ENCODE data around the gene RIMKLB. TPM values are rescaled to one million over a fixed set of nuclear protein-coding genes. Genes with fewer than 3 reads are reported as not detected.
"Not testable (repeated sequence)": the region's sequence is repeated elsewhere in the genome, so short reads cannot be mapped to it uniquely, and the experiment has no call there.

Gene RIMKLB
- total and polyA plus RNA-seq, 4 experiments from 2014 or later = 2.9 to 27.3 (median 13.9) TPM

- Mint-ChIP-seq H3K4me1 (peaks cover 0 to 6% (median 2%) of the 10 kb centered on the region in 4 donors), H3K27ac (no peak overlapping the region), H3K9me3 (no peaks in the 10 kb centered on the region), H3K4me3 (no peak overlapping the region), H3K36me3 (peaks cover 11 to 13% of the 10 kb centered on the region in 2 donors), H3K27me3 (no peaks in the 10 kb centered on the region)
- Histone ChIP-seq H3K36me3 (ENCODE audit: insufficient read depth, low read length) (peaks cover 7% of the 10 kb centered on the region), H3K4me1 (ENCODE audit: insufficient read depth, low read length) (no peaks in the 10 kb centered on the region), H3K27me3 (ENCODE audit: insufficient read depth, low read length) (no peaks in the 10 kb centered on the region), H3K9me3 (ENCODE audit: control insufficient read depth in 1 of 2, low read length in 2 of 2) (no peaks in the 10 kb centered on the region), H3K4me3 (ENCODE audit: low read length in 2 of 2) (no peak overlapping the region), H3K27ac (ENCODE audit: low read depth, low read length) (no peak overlapping the region)
- POLR2A ChIA-PET (ENCODE audit: partially characterized antibody) = no interaction called here
- CTCF ChIA-PET (ENCODE audit: partially characterized antibody) = no interaction called here
- intact Hi-C loops (cut with micrococcal nuclease) = no loop called here
- no peak for DNase-seq
These were observed 14.8 kb downstream of the RIMKLB start for GRCh38 chr12:8712572-8712971.

- no peak overlapping the region for H3K27ac ChIP-seq (ENCODE audit: low read depth, low read length)
- POLR2A ChIA-PET (ENCODE audit: partially characterized antibody) = no interaction called here
- no peaks in the 10 kb centered on the region for H3K27me3 ChIP-seq (ENCODE audit: insufficient read depth, low read length)
- CTCF ChIA-PET (ENCODE audit: partially characterized antibody) = interaction anchor here (0.6 to 1.8 kb wide), 2 partner anchors 168 to 1139 kb away, joined by 4 to 5 read pairs; no protein-coding TSS in a partner anchor
- no peak overlapping the region for H3K4me3 Mint-ChIP-seq
- intact Hi-C loops (cut with micrococcal nuclease) = no loop called here
- DNase-seq = no peak
- H3K4me1 ChIP-seq (ENCODE audit: insufficient read depth, low read length) = no peaks in the 10 kb centered on the region
- H3K27me3 Mint-ChIP-seq = no peaks in the 10 kb centered on the region
- H3K27ac Mint-ChIP-seq = no peak overlapping the region
- H3K9me3 Mint-ChIP-seq = no peaks in the 10 kb centered on the region
- H3K9me3 ChIP-seq (ENCODE audit: control insufficient read depth in 1 of 2, low read length in 2 of 2) = no peaks in the 10 kb centered on the region
- peaks cover 18 to 49% of the 10 kb centered on the region in 2 donors for H3K36me3 Mint-ChIP-seq
- no peaks in the 10 kb centered on the region for H3K36me3 ChIP-seq (ENCODE audit: insufficient read depth, low read length)
- no peak overlapping the region for H3K4me3 ChIP-seq (ENCODE audit: low read length in 2 of 2)
- H3K4me1 Mint-ChIP-seq = peaks cover 0 to 9% (median 6%) of the 10 kb centered on the region in 4 donors
These were observed 24.6 kb downstream of the RIMKLB start for GRCh38 chr12:8722286-8722800.

- H3K4me1 Mint-ChIP-seq = peaks cover 0 to 7% (median under 1%) of the 10 kb centered on the region in 4 donors
- Histone ChIP-seq H3K9me3 (ENCODE audit: control insufficient read depth in 1 of 2, low read length in 2 of 2) (no peaks in the 10 kb centered on the region), H3K4me1 (ENCODE audit: insufficient read depth, low read length) (no peaks in the 10 kb centered on the region), H3K36me3 (ENCODE audit: insufficient read depth, low read length) (no peaks in the 10 kb centered on the region), H3K27me3 (ENCODE audit: insufficient read depth, low read length) (no peaks in the 10 kb centered on the region), H3K27ac (ENCODE audit: low read depth, low read length) (no peak overlapping the region), H3K4me3 (ENCODE audit: low read length in 2 of 2) (no peak overlapping the region)
- H3K27me3 Mint-ChIP-seq = no peaks in the 10 kb centered on the region
- H3K36me3 Mint-ChIP-seq = peaks cover 0 to 21% of the 10 kb centered on the region in 2 donors
- intact Hi-C loops (cut with micrococcal nuclease) = no loop called here
- H3K4me3 Mint-ChIP-seq = no peak overlapping the region
- no peak overlapping the region for H3K27ac Mint-ChIP-seq
- ChIA-PET POLR2A (ENCODE audit: partially characterized antibody) (no interaction called here), CTCF (ENCODE audit: partially characterized antibody) (interaction anchor here (1.3 to 1.4 kb wide), 2 partner anchors 8 to 9 kb away, joined by 4 read pairs; no protein-coding TSS in a partner anchor)
- DNase-seq = no peak
- H3K9me3 Mint-ChIP-seq = no peaks in the 10 kb centered on the region
These were observed 37.1 kb downstream of the RIMKLB start for GRCh38 chr12:8734873-8735381.

- Histone ChIP-seq H3K27ac (ENCODE audit: low read depth, low read length) (no peak overlapping the region), H3K27me3 (ENCODE audit: insufficient read depth, low read length) (no peaks in the 10 kb centered on the region), H3K9me3 (ENCODE audit: control insufficient read depth in 1 of 2, low read length in 2 of 2) (no peaks in the 10 kb centered on the region), H3K36me3 (ENCODE audit: insufficient read depth, low read length) (no peaks in the 10 kb centered on the region), H3K4me1 (ENCODE audit: insufficient read depth, low read length) (no peaks in the 10 kb centered on the region), H3K4me3 (ENCODE audit: low read length in 2 of 2) (no peak overlapping the region)
- H3K9me3 Mint-ChIP-seq = peaks cover 0 to 2% (median 0%) of the 10 kb centered on the region in 8 donors
- ChIA-PET CTCF (ENCODE audit: partially characterized antibody) (interaction anchor here (0.7 kb wide), 1 partner anchor 307 kb away, joined by 3 read pairs; no protein-coding TSS in a partner anchor), POLR2A (ENCODE audit: partially characterized antibody) (no interaction called here)
- no peak for DNase-seq
- peaks cover 5 to 29% of the 10 kb centered on the region in 2 donors for H3K36me3 Mint-ChIP-seq
- no peaks in the 10 kb centered on the region for H3K27me3 Mint-ChIP-seq
- peaks cover 0 to 2% (median 0%) of the 10 kb centered on the region in 4 donors for H3K4me1 Mint-ChIP-seq
- intact Hi-C loops (cut with micrococcal nuclease) = no loop called here
- no peak overlapping the region for H3K4me3 Mint-ChIP-seq
- no peak overlapping the region for H3K27ac Mint-ChIP-seq
These were observed 44.7 kb downstream of the RIMKLB start for GRCh38 chr12:8742501-8742900.

- H3K4me1 ChIP-seq (ENCODE audit: insufficient read depth, low read length); H3K9me3 ChIP-seq (ENCODE audit: control insufficient read depth in 1 of 2, low read length in 2 of 2); DNase-seq; intact Hi-C loops (cut with micrococcal nuclease); H3K4me3 ChIP-seq (ENCODE audit: low read length in 2 of 2); CTCF ChIA-PET (ENCODE audit: partially characterized antibody); H3K4me1 Mint-ChIP-seq; H3K27ac ChIP-seq (ENCODE audit: low read depth, low read length); H3K36me3 ChIP-seq (ENCODE audit: insufficient read depth, low read length); H3K4me3 Mint-ChIP-seq; POLR2A ChIA-PET (ENCODE audit: partially characterized antibody); H3K27ac Mint-ChIP-seq; H3K27me3 Mint-ChIP-seq; H3K9me3 Mint-ChIP-seq; H3K27me3 ChIP-seq (ENCODE audit: insufficient read depth, low read length): not testable (repeated sequence)
- H3K36me3 Mint-ChIP-seq = peaks cover 5 to 29% of the 10 kb centered on the region in 2 donors
These were observed 45.3 kb downstream of the RIMKLB start for GRCh38 chr12:8743121-8743520.

- H3K36me3 Mint-ChIP-seq = peaks cover 4 to 19% of the 10 kb centered on the region in 2 donors
- intact Hi-C loops (cut with micrococcal nuclease) = not testable (repeated sequence)
These were observed 47.8 kb downstream of the RIMKLB start for GRCh38 chr12:8745631-8746030.

GRCh38 chr12:8746046-8746445 is 48.3 kb downstream of the RIMKLB start:
- ChIA-PET POLR2A (ENCODE audit: partially characterized antibody) (no interaction called here), CTCF (ENCODE audit: partially characterized antibody) (no interaction called here)
- Mint-ChIP-seq H3K9me3 (peaks cover 0 to 2% (median 0%) of the 10 kb centered on the region in 8 donors), H3K36me3 (peaks cover 4 to 23% of the 10 kb centered on the region in 2 donors), H3K27ac (no peak overlapping the region), H3K27me3 (no peaks in the 10 kb centered on the region), H3K4me3 (no peak overlapping the region), H3K4me1 (no peaks in the 10 kb centered on the region)
- intact Hi-C loops (cut with micrococcal nuclease) = no loop called here
- Histone ChIP-seq H3K4me1 (ENCODE audit: insufficient read depth, low read length) (no peaks in the 10 kb centered on the region), H3K27me3 (ENCODE audit: insufficient read depth, low read length) (no peaks in the 10 kb centered on the region), H3K36me3 (ENCODE audit: insufficient read depth, low read length) (no peaks in the 10 kb centered on the region), H3K9me3 (ENCODE audit: control insufficient read depth in 1 of 2, low read length in 2 of 2) (no peaks in the 10 kb centered on the region), H3K4me3 (ENCODE audit: low read length in 2 of 2) (no peak overlapping the region), H3K27ac (ENCODE audit: low read depth, low read length) (no peak overlapping the region)
- DNase-seq = no peak

More at GRCh38 chr12:8745631-8746030, 47.8 kb downstream of the RIMKLB start:
- DNase-seq; H3K4me1 Mint-ChIP-seq; H3K27me3 ChIP-seq (ENCODE audit: insufficient read depth, low read length); H3K4me1 ChIP-seq (ENCODE audit: insufficient read depth, low read length); H3K36me3 ChIP-seq (ENCODE audit: insufficient read depth, low read length); H3K27me3 Mint-ChIP-seq; POLR2A ChIA-PET (ENCODE audit: partially characterized antibody); H3K9me3 Mint-ChIP-seq; H3K27ac ChIP-seq (ENCODE audit: low read depth, low read length); H3K4me3 ChIP-seq (ENCODE audit: low read length in 2 of 2); H3K27ac Mint-ChIP-seq; CTCF ChIA-PET (ENCODE audit: partially characterized antibody); H3K4me3 Mint-ChIP-seq; H3K9me3 ChIP-seq (ENCODE audit: control insufficient read depth in 1 of 2, low read length in 2 of 2): not testable (repeated sequence)

All from CD4-positive, alpha-beta memory T cell (primary cell).